H1 (cell line): ENCODE data around the gene AIDA.

ENCODE experiments used
- ATF3 ChIP-seq: IDR thresholded peaks from 2 replicates; pipeline ENCODE4 v1.6.1; 2011; ENCODE audit warnings: low read depth, mild to moderate bottlenecking, low read length; ENCODE audit not compliant: insufficient read depth
- BCL11A ChIP-seq, 2 experiments: IDR thresholded peaks; one replicate each; pipeline ENCODE4 v1.6.1; 2011; ENCODE audit warnings: low read depth in 2 of 2, low read length in 2 of 2, mild to moderate bottlenecking in 2 of 2
- CEBPB ChIP-seq: IDR thresholded peaks from 2 replicates; pipeline ENCODE4 v1.6.1; 2012; ENCODE audit warnings: low read depth, low read length
- EP300 ChIP-seq, 2 experiments: IDR thresholded peaks; 1 replicate in 1 of 2; 2 replicates in 1 of 2; pipeline ENCODE4 v1.6.1; 2011 to 2012; ENCODE audit warnings: low read depth in 2 of 2, low read length in 2 of 2, mild to moderate bottlenecking in 2 of 2, borderline replicate concordance in 1 of 2, inconsistent platforms in 1 of 2, moderate library complexity in 1 of 2
- EZH2 ChIP-seq: fragments of 200-600 bp; sonication (generic); IDR thresholded peaks from 2 replicates; pipeline ENCODE4 v1.7.1; 2012; ENCODE audit warnings: low read depth, mild to moderate bottlenecking, moderate library complexity, low read length, inconsistent platforms; ENCODE audit not compliant: severe bottlenecking
- POLR2A ChIP-seq, 2 experiments: IDR thresholded peaks; 1 replicate in 1 of 2; 2 replicates in 1 of 2; pipeline ENCODE4 v1.6.1; 2011; ENCODE audit warnings: low read depth in 2 of 2, low read length in 2 of 2, mild to moderate bottlenecking in 2 of 2; ENCODE audit errors: control extremely low read depth in 1 of 2
- POLR2AphosphoS5 ChIP-seq: IDR thresholded peaks from 2 replicates; pipeline ENCODE4 v1.6.1; 2011; ENCODE audit warnings: low read depth, low read length
- ZNF274 ChIP-seq: IDR thresholded peaks from 2 replicates; pipeline ENCODE4 v1.7.0; 2012; ENCODE audit warnings: low read length, borderline replicate concordance; ENCODE audit errors: extremely low read depth
- TF ChIP-seq, protein P1 (sequence below), 3 experiments: IDR thresholded peaks; 1 replicate in 2 of 3; 2 replicates in 1 of 3; pipeline versions ENCODE4 v1.5.1 to v1.6.1; 2011; ENCODE audit warnings: low read length in 3 of 3, mild to moderate bottlenecking in 3 of 3, inconsistent platforms in 2 of 3, low read depth in 1 of 3, moderate library complexity in 1 of 3; ENCODE audit not compliant: insufficient read depth in 1 of 3; ENCODE audit errors: control extremely low read depth in 1 of 3

- TF ChIP-seq, protein P1, sequence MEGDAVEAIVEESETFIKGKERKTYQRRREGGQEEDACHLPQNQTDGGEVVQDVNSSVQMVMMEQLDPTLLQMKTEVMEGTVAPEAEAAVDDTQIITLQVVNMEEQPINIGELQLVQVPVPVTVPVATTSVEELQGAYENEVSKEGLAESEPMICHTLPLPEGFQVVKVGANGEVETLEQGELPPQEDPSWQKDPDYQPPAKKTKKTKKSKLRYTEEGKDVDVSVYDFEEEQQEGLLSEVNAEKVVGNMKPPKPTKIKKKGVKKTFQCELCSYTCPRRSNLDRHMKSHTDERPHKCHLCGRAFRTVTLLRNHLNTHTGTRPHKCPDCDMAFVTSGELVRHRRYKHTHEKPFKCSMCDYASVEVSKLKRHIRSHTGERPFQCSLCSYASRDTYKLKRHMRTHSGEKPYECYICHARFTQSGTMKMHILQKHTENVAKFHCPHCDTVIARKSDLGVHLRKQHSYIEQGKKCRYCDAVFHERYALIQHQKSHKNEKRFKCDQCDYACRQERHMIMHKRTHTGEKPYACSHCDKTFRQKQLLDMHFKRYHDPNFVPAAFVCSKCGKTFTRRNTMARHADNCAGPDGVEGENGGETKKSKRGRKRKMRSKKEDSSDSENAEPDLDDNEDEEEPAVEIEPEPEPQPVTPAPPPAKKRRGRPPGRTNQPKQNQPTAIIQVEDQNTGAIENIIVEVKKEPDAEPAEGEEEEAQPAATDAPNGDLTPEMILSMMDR (IDR thresholded peaks at IDR 0.05; ENCODE audit: control extremely low read depth in 1 of 3, insufficient read depth in 1 of 3, low read depth in 1 of 3, low read length in 3 of 3): no peak
- TF ChIP-seq ATF3 (no peak), POLR2A (IDR thresholded peaks at IDR 0.05; ENCODE audit: control extremely low read depth in 1 of 2, low read depth in 2 of 2, low read length in 2 of 2) (no peak; a peak in 1 of 3 replicates), POLR2AphosphoS5 (no peak), BCL11A (IDR thresholded peaks at IDR 0.05; ENCODE audit: low read depth in 2 of 2, low read length in 2 of 2) (no peak), EP300 (IDR thresholded peaks at IDR 0.05; ENCODE audit: borderline replicate concordance in 1 of 2, low read depth in 2 of 2, low read length in 2 of 2) (no peak), CEBPB (no peak), ZNF274 (no peak), EZH2 (no peak)
Measured at GRCh38 chr1:222663431-222663934, 48.8 kb downstream of the AIDA start.
